Measurements from ENCODE around the gene CNN2.

Gene CNN2

GRCh38 chr19:990119-990571 is 36.3 kb upstream of the CNN2 start:
- H3K9me3 Mint-ChIP-seq: no peaks in the 10 kb centered on the region
- no peaks in the 10 kb centered on the region for H3K27me3 Mint-ChIP-seq (ENCODE audit: low read depth)
- no peak for TF ChIP-seq CTCF (IDR thresholded peaks at IDR 0.05; ENCODE audit: unreplicated experiment in 3 of 3)
- H3K4me1 Mint-ChIP-seq: peaks cover under 1% of the 10 kb centered on the region
- H3K36me3 Mint-ChIP-seq (ENCODE audit: low read depth): peaks cover 19% of the 10 kb centered on the region
- H3K4me3 Mint-ChIP-seq: no peak overlapping the region
- H3K27ac Mint-ChIP-seq: no peak overlapping the region

GRCh38 chr19:990746-991145 is 35.7 kb upstream of the CNN2 start:
- no peak overlapping the region for H3K27ac Mint-ChIP-seq
- H3K27me3 Mint-ChIP-seq (ENCODE audit: low read depth): peaks cover 4% of the 10 kb centered on the region
- TF ChIP-seq CTCF (IDR thresholded peaks at IDR 0.05; ENCODE audit: unreplicated experiment in 3 of 3): no peak
- no peak overlapping the region for H3K4me3 Mint-ChIP-seq
- peaks cover 19% of the 10 kb centered on the region for H3K36me3 Mint-ChIP-seq (ENCODE audit: low read depth)
- H3K9me3 Mint-ChIP-seq: no peaks in the 10 kb centered on the region
- H3K4me1 Mint-ChIP-seq: no peaks in the 10 kb centered on the region

GRCh38 chr19:991174-991931 is 35.1 kb upstream of the CNN2 start:
- Mint-ChIP-seq H3K36me3 (ENCODE audit: low read depth) (peaks cover 19% of the 10 kb centered on the region), H3K4me3 (no peak overlapping the region), H3K27ac (no peak overlapping the region), H3K9me3 (no peaks in the 10 kb centered on the region), H3K4me1 (no peaks in the 10 kb centered on the region), H3K27me3 (ENCODE audit: low read depth) (peaks cover 9% of the 10 kb centered on the region)
- TF ChIP-seq CTCF (IDR thresholded peaks at IDR 0.05; ENCODE audit: unreplicated experiment in 3 of 3): no peak

- Mint-ChIP-seq H3K27ac (no peak overlapping the region), H3K9me3 (no peaks in the 10 kb centered on the region), H3K27me3 (ENCODE audit: low read depth) (peaks cover 16% of the 10 kb centered on the region), H3K4me1 (no peaks in the 10 kb centered on the region), H3K4me3 (no peak overlapping the region), H3K36me3 (ENCODE audit: low read depth) (peaks cover 12% of the 10 kb centered on the region)
- TF ChIP-seq CTCF (IDR thresholded peaks at IDR 0.05; ENCODE audit: unreplicated experiment in 3 of 3): no peak
Observed at GRCh38 chr19:991932-992669, 34.3 kb upstream of the CNN2 start.

GRCh38 chr19:992670-993055 is 33.7 kb upstream of the CNN2 start:
- Mint-ChIP-seq H3K9me3 (no peaks in the 10 kb centered on the region), H3K27ac (peak overlapping the region in 1 of 3 experiments; percentile 81), H3K27me3 (ENCODE audit: low read depth) (peaks cover 22% of the 10 kb centered on the region), H3K36me3 (ENCODE audit: low read depth) (peaks cover 10% of the 10 kb centered on the region), H3K4me1 (no peaks in the 10 kb centered on the region), H3K4me3 (no peak overlapping the region)
- TF ChIP-seq CTCF (IDR thresholded peaks at IDR 0.05; ENCODE audit: unreplicated experiment in 3 of 3): no peak
